ENCODE data around the gene PARL. TPM values are rescaled to one million over a fixed set of nuclear protein-coding genes. Genes with fewer than 3 reads are reported as not detected.

PARL gene
- total and polyA plus RNA-seq, 9 donors = 32.7 to 65.0 (median 55.6) TPM

DNA sequence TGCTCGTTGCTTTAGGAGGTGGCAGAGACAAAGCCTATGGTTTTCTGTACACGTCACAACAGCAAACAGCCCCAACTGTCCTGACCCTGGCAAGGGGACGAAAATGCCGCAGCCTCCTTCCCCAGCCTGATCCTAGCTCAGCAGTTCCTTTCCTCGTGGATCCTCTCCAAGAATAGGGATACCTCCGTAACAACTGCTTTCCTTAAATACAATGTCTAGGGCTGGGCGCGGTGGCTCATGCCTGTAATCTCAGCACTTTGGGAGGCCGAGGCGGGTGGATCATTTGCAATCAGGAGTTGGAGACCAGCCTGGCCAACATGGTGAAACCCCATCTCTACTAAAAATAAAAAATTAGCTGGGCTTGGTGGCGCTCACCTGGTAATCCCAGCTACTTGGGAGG is 76.3 kb downstream of the PARL start:
- Histone ChIP-seq H3K4me1 (ENCODE audit: insufficient read depth) (no peaks in the 10 kb centered on the region), H3K27me3 (no peaks in the 10 kb centered on the region), H3K27ac (no peak overlapping the region), H3K9me3 (no peaks in the 10 kb centered on the region), H3K36me3 (no peaks in the 10 kb centered on the region), H3K4me3 (no peak overlapping the region)
- intact Hi-C loops (cut with DNase I) = no loop called here
- DNase-seq = no peak
- 93 to 96% (median 93%) methylated on average over 11 of the region's 11 CpGs for WGBS, 3 donors
- no peak for TF ChIP-seq EP300 (IDR thresholded peaks at IDR 0.05)
- no peak for TF ChIP-seq POLR2A (IDR thresholded peaks at IDR 0.05)
- TF ChIP-seq, protein P1, sequence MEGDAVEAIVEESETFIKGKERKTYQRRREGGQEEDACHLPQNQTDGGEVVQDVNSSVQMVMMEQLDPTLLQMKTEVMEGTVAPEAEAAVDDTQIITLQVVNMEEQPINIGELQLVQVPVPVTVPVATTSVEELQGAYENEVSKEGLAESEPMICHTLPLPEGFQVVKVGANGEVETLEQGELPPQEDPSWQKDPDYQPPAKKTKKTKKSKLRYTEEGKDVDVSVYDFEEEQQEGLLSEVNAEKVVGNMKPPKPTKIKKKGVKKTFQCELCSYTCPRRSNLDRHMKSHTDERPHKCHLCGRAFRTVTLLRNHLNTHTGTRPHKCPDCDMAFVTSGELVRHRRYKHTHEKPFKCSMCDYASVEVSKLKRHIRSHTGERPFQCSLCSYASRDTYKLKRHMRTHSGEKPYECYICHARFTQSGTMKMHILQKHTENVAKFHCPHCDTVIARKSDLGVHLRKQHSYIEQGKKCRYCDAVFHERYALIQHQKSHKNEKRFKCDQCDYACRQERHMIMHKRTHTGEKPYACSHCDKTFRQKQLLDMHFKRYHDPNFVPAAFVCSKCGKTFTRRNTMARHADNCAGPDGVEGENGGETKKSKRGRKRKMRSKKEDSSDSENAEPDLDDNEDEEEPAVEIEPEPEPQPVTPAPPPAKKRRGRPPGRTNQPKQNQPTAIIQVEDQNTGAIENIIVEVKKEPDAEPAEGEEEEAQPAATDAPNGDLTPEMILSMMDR (IDR thresholded peaks at IDR 0.05) = no peak

DNA sequence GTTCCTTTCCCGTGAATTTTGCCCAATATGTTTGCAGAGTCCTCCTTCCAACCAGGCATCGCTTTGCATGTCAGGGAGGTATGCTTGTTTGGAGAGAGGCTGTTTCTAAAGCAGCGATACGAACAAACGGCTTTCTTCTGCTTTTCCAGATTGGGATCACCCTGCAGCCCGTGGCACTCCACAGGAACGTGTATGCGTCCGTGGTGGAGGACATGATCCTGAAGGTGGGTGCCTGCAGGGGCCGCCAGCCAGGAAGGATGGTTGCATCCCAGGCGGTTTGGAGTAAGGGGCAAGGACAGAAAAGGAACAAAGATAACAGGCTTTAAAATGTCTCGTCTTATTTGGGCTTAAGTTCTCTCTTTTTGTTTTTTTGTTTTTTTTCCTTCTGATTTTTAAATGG is 76.8 kb downstream of the PARL start:
- TF ChIP-seq EP300 (IDR thresholded peaks at IDR 0.05) = no peak
- TF ChIP-seq, protein P1 (IDR thresholded peaks at IDR 0.05) = no peak
- no peak for TF ChIP-seq POLR2A (IDR thresholded peaks at IDR 0.05)
- no peaks in the 10 kb centered on the region for H3K27me3 ChIP-seq
- H3K4me3 ChIP-seq = no peak overlapping the region
- H3K36me3 ChIP-seq = no peaks in the 10 kb centered on the region
- H3K9me3 ChIP-seq = no peaks in the 10 kb centered on the region
- 87 to 92% (median 87%) methylated on average over 12 of the region's 12 CpGs for WGBS, 3 donors
- DNase-seq = no peak
- no peak overlapping the region for H3K27ac ChIP-seq
- no peaks in the 10 kb centered on the region for H3K4me1 ChIP-seq (ENCODE audit: insufficient read depth)
- intact Hi-C loops (cut with DNase I) = no loop called here

DNA sequence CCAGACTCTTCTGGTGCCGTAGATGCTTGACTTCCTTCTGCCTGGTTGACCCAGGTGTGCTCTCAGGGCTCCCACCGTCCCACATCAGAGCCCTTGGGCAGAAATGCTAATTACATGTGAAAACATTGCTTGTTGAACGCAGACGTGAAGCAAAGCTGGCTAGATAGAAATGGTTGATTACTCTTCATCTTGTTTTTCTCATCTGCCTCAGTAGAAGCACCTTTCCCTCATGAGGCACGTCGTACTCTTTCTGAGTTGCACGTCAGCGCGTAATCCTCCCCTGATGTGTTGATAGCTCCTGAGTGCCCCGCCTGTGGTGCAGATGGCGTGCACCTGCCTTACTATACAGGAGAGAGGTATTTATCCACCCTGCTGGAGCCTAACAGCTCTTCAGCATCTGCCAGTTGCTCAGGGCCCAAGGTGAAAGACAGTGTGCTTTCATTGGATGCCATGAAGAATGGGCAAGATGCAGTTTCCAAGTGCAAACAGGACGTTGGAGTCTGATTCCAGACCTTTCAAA is 77.4 kb downstream of the PARL start:
- WGBS, 3 donors = 88 to 90% (median 88%) methylated on average over 12 of the region's 12 CpGs
- Histone ChIP-seq H3K9me3 (no peaks in the 10 kb centered on the region), H3K36me3 (no peaks in the 10 kb centered on the region), H3K4me3 (no peak overlapping the region), H3K4me1 (ENCODE audit: insufficient read depth) (no peaks in the 10 kb centered on the region), H3K27ac (no peak overlapping the region), H3K27me3 (no peaks in the 10 kb centered on the region)
- no peak for TF ChIP-seq POLR2A (IDR thresholded peaks at IDR 0.05)
- TF ChIP-seq EP300 (IDR thresholded peaks at IDR 0.05) = no peak
- TF ChIP-seq, protein P1 (IDR thresholded peaks at IDR 0.05) = no peak
- no peak for DNase-seq
- intact Hi-C loops (cut with DNase I) = no loop called here

DNA sequence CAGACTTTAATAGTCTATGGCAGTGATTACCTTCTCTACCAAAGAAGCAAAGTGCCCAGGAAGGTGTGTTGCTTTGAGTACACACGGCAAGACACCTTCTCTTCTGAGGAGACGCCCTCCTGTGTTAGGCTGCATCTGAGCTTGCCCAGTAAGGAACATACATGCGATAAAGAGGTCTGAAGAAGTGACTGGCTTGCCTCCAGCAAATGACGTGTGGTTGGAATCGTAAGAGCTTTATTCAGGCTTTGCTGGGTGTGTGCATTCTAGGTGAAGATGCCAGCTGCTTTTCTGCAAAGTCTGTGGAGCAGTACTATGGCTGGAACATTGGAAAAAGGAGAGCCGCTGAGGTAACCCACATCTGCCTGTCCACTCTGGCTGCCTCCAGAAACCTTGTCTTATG is 81.7 kb downstream of the PARL start:
- H3K27me3 ChIP-seq = no peaks in the 10 kb centered on the region
- intact Hi-C loops (cut with DNase I) = no loop called here
- WGBS, 3 donors = 74 to 83% (median 77%) methylated on average over 6 of the region's 6 CpGs
- no peaks in the 10 kb centered on the region for H3K36me3 ChIP-seq
- TF ChIP-seq POLR2A (IDR thresholded peaks at IDR 0.05) (no peak), EP300 (IDR thresholded peaks at IDR 0.05) (no peak)
- TF ChIP-seq, protein P1 (IDR thresholded peaks at IDR 0.05) = no peak
- H3K4me3 ChIP-seq = no peak overlapping the region
- H3K27ac ChIP-seq = no peak overlapping the region
- no peak for DNase-seq
- no peaks in the 10 kb centered on the region for H3K4me1 ChIP-seq (ENCODE audit: insufficient read depth)
- H3K9me3 ChIP-seq = no peaks in the 10 kb centered on the region
